HG03457 (cell line): ENCODE results near the gene ABCG1.

Experiments used
- ATAC-seq: cut with Tn5 transposase; IDR thresholded peaks from one replicate; pipeline ENCODE4 v1.9.1; 2021; ENCODE audit warnings: moderate number of reproducible peaks; ENCODE audit not compliant: unreplicated experiment

The ABCG1 gene

DNA sequence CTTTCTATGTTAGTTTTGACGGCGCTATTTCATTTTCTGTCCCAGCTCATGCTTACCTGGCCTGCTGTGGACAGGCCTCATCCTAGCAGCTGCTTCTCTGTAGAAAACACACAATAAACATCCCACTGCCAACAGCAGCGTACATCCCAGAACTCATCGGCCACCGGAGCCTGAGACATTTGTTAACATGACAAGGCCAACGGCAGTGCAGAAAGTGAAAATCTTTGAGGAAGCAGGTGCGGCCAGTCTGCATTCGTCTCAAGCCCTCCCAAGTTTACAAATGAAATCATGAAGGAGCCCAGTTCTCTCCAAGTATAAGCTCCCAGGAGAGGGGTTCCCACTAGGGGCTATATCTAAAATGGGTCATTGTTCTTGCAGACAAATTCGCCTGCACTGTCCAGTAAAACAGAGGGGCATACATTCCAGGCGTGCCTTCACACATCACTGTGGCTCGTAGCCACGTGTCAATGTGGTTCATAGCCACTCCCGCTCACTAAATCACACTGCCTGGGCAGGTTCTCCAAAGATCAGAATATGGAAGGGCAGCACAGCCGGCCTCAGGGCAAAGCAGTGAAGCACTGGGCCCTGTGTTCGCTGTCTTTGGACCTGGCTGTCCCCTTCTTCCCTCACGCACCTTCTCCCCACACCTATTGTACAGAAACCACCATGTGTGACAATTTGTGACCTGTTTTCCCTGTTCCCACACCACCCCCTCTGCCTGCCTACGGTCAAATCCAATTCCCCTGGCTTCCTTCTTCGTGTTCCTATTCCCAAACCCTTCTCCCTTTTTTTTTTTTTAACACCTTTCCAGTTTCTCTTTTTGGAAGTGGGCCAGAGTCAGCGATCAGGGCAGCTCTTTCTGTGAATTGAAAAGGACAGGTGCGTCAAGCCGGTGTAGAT is 27.0 kb upstream of the ABCG1 start:
- no peak for ATAC-seq

GRCh38 chr21:42193131-42193671 is 25.7 kb upstream of the ABCG1 start:
- ATAC-seq: no peak

DNA sequence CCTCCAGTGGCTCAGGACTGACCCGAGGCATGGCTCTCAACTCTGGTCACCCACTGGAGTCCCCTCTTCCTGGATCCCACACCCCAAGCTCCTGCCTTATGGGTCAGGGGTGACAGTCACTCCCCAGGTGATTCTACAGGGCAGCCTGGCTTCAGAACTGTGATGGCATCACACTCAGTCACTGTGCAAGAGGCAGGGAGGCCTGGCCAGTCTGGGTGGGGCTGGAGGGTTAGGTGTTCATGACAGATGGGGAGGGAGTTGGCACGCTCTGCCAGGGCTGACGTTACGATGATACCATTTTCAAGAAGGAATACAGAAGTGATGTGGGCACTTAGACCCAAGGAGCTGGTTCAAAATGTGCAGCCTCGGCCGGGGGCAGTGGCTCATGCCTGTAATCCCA is 25.2 kb upstream of the ABCG1 start:
- no peak for ATAC-seq

DNA sequence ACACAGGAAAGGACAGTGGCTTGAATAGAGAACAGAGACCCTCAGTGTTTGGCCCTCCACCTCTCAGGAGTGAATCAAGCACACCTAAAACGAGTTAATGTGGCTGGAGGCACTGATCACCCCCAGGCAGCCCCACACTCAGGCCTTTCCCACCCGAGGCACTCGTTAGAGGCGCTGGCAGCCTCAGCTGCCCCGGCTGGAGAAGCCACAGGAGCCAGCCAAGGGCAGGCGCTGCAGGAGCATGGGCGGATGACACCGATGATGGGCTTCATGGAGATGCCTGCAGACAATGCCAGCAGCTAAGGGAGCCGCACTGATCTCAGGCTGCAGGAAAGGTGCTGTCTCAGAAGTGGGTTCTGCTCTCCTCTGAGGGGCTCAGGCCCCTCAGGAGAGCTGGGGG is 24.1 kb upstream of the ABCG1 start:
- ATAC-seq: no peak

DNA sequence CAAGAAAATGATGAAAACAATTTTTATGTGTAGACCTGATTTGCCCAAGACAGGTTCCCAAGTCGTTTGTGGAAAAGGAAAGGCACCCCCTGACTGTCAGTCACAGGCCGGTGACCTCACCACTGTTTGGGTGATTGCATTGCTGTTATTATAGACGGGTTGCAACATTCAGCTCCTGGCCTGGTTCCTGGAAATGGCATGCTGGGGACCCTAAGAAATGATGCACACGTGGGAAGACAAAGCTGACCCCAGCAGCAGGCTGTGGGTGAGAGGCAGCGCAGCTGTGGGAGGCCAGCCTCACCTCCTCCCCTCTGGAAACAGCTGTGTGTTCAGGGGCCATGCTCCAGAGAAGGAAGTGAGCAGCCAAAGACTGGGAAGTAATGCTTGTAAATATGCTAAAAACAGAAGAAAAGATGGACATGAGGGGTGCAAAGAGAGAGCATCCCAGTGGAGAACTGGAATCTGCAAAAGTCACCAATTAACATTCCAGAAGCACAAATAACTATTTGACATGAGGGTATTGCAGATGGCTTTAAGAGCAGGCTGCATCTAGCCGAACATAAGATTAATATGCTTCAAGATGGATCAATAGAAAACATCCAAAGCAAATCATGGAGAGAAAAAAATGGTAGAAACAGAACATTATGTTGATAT is 23.4 kb upstream of the ABCG1 start:
- no peak for ATAC-seq

GRCh38 chr21:42198929-42199867 is 19.7 kb upstream of the ABCG1 start:
- ATAC-seq: no peak

- no peak for ATAC-seq
These were observed 19.0 kb upstream of the ABCG1 start for GRCh38 chr21:42199868-42200463.

DNA sequence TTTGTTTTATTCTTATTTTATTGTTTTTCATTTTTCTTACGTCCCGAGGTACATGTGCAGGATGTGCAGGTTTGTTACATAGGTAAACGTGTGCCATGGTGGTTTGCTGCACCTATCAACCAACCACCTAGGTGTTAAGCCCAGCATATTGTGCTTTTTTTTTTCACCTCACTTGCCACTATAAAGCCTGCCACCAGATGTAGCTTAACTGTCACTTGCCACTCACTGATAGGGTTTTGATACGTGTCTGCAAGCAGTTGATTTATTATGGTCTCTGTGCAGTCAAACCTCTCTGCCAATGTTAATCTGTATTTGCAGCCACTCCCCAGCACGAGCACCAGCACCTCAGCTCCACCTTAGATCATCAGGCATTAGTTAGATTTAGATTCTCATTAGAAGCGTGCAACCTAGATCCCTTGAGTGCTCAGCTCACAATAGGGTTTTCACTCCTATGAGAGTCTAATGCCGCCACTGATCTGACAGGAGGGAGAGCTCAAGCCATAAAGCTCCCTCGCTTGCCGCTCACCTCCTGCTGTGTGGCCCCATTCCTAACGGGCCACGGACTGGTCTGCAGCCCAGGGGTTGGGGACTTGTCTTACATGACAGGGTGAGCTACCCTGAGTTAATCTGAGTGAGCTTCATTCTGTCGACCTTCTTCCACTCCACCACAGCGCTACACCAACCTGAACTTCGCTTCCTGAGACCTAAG is 17.9 kb upstream of the ABCG1 start:
- no peak for ATAC-seq

- ATAC-seq: no peak
These were observed 17.3 kb upstream of the ABCG1 start for GRCh38 chr21:42201615-42202161.

DNA sequence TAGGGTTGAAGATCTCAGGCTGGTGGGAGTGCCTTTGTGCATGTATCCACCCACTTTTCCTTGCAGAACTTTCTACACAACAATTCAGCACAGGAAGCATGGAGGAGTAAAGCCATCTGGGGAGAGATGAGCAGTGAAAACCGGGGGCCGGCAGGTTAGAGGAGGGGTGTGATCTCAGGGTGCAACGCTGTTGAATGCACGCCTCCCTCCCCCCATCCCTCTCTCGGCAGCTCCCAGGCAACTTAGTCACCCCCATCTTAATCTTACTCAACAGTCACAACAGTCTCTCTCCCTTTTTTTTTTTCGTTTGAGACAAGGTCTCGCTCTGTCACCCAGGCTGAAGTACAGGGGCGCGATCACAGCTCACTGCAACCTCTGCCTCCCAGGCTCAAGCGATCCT is 16.6 kb upstream of the ABCG1 start:
- no peak for ATAC-seq

GRCh38 chr21:42203321-42203720 is 15.6 kb upstream of the ABCG1 start:
- no peak for ATAC-seq

- ATAC-seq: no peak
These were observed 15.0 kb upstream of the ABCG1 start for GRCh38 chr21:42203936-42204335.

DNA sequence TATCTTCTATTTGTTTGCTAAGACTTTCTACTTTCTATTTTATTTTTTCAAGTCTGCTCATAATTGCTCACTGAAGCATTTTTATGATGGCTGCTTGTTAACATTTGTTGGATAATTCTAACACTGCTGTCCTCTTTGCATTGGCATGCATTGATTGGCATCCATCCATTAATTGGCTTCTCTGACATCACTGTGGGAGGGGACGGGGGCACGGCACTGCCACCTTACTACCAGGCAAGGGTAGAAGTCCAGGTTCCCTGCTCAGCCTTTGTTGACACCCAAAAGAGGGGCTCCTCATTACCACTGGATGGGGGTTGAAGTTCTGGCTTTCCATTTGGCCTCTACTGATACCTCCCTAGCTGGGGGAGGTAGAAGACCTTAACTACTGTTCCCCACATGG is 11.5 kb upstream of the ABCG1 start:
- ATAC-seq: no peak

DNA sequence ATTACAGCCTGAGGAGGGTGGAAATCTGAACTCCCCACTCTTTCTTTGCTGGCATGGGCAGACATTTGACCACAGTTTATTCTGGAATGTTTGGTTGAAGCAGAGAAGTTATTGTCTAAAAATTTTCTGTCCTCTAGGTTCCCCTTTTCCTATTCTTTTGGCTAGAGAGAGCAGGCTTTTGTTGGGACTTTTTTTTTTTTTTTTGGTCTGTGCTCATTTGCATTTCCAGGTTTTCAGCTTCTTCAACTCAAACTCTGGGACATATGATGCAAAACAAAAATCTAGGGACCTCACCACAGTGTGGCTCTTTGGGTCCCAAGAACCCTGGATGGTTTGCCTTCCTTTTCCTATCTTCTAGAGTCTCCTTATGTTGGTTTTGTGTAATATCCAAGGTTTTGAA is 10.9 kb upstream of the ABCG1 start:
- ATAC-seq: no peak

DNA sequence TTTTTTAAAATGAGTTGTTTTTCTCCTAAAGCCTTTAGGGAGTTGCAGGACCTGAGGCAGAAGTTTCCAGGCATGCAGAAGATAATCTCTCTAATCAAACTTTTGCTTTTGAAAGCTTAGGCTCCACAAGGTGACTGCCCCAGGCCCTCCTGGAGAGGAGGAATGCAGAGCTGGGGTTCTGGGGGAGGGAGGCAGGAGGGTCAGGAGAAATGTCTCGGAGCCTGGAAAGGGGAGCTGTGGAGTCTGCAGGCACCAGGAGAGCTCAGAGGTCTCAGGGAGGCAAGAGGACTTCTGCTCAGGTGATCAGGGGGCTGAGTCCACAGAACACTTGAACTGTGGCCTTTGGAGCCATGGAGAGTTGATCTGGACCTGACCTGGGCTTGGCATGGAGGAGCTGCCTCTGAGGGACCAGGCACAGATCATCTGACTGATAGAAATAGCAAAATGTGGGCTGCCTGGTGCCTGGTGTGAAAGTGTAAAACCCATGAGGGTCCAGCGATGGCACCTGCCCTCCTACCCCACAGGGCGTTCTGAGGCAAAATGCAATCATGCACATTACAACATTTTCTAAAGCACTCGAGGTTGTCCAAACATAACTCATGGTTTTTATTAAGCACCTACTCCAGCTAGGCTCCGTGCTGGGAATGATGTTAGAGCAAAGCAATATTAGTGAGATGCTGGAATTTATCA is 10.0 kb upstream of the ABCG1 start:
- ATAC-seq: no peak

DNA sequence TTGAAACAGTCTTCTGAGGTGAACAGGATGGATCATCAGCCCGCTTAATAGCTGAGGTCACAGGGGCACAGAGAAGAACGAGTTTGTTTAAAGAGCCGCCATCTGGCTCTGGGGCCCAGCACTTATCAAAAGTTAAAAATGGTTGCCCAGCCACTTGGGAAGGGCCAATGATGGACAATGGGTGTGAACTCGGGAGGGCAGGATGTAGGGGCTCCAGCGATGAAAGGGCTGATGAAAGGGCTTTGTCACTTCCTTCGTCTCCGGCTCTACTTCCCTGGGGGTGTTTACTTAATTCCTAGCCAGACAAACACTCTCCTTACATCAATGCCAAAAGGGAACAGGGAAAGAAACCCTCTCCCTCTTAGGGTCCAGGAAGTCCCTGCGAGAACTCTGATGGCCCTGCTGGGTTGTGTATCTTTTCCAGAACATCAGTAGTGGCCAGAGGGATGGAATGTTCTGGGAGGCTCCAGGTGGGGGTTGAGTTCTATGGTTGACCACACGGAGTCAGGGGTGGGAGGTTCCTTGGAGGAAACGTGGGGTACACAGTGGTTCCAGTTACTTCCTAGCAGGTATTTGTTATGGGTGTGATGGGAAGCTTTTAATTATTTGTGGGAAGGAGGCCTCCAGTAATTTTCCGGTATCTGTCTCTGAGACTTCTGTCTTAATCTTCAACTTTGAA is 9.0 kb upstream of the ABCG1 start:
- no peak for ATAC-seq

- ATAC-seq: no peak
These were observed 6.7 kb upstream of the ABCG1 start for GRCh38 chr21:42212266-42212665.

DNA sequence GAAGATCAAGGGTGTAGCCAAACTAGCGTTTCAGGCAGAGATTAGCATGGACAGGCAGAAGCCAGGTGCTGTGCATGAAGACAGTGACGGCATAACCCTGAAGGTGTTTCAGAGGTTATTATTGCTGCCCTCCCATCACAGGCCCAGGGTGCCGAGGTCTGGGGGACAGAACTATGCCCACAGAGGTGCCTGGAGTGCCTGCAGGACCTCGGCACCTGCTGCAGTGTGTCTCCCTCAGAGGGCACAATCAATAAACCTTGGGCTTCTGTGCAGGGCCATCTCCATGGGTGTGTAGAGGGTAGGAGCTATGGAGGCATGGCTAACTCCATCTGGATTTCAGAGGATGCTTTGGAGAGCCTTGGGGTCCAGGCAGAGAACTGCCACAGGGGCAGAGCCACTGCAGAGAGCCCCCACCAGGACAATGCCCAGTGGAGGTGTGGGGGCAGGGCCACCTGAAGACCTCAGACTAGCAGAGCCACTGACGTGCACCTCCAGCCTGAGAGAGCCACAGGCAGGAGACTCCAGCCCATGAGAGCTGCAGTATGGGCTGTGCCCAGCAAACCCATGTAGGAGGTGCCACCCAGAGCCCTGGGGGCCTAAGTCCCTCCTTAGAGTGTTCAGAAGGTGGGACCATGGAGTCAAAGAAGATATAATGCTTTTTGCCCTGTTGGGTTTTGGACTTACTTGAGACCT is 5.7 kb upstream of the ABCG1 start:
- ATAC-seq: no peak
